MG63 (cell line): Measurements from ENCODE around the gene RBFOX2. TPM values are rescaled to one million over a fixed set of nuclear protein-coding genes. Genes with fewer than 3 reads are reported as not detected.
"Not testable (repeated sequence)": the region's sequence is repeated elsewhere in the genome, so short reads cannot be mapped to it uniquely, and the experiment has no call there.

Experiments
- DNase-seq: peaks from one replicate; pipeline ENCODE4 v3.0.0-alpha.2; 2020
- H3K27me3 ChIP-seq: fragments of 250-450 bp; sonication (Bioruptor Pico); 2 replicates; pipeline ENCODE4 v1.5.1; 2020; ENCODE audit warnings: mild to moderate bottlenecking, moderate library complexity
- H3K36me3 ChIP-seq: fragments of 250-450 bp; sonication (Bioruptor Pico); 2 replicates; pipeline ENCODE4 v1.5.1; 2020; ENCODE audit warnings: mild to moderate bottlenecking, moderate library complexity
- H3K4me3 ChIP-seq: fragments of 250-450 bp; sonication (Bioruptor Pico); 2 replicates; pipeline ENCODE4 v1.5.1; 2020; ENCODE audit warnings: mild to moderate bottlenecking, moderate library complexity
- H3K9me3 ChIP-seq: fragments of 250-450 bp; sonication (Bioruptor Pico); 2 replicates; pipeline ENCODE4 v1.5.1; 2020; ENCODE audit warnings: mild to moderate bottlenecking, moderate library complexity
- total RNA-seq: library from RNA; depleted of rRNA; stranded (reverse); fragments of >200 nt; shearing (Covaris generic); gene quantifications from 2 replicates; pipeline ENCODE4 v1.2.3, GENCODE V29; 2014; ENCODE audit warnings: low replicate concordance

The RBFOX2 gene
- total RNA-seq, 1 experiment from 2014 or later = 65.6 TPM

DNA sequence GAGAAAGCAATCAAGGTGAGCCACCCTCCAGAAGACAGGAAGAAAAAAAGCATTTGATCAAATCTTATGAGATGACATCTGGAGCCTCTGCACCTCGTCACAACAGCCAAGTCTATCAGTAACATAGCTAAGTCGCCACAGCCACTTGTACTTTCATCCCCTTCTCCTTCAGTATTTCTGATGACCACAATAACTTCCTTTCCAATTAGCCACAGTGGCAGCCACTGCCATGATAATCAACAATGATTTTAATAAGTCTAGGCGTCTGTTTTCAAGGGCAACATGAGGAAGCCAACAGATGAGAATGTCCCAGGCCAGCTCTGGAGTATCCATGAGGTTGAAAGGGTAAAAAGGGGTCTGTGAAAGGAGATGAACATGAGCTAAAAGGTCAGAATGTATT is 29.9 kb downstream of the RBFOX2 start:
- Histone ChIP-seq H3K36me3 (peaks cover 4% of the 10 kb centered on the region), H3K4me3 (no peak overlapping the region), H3K9me3 (no peaks in the 10 kb centered on the region), H3K27me3 (no peaks in the 10 kb centered on the region)
- no peak for DNase-seq

- Histone ChIP-seq H3K4me3 (no peak overlapping the region), H3K27me3 (no peaks in the 10 kb centered on the region), H3K9me3 (no peaks in the 10 kb centered on the region), H3K36me3 (peaks cover 17% of the 10 kb centered on the region)
- DNase-seq = peak; percentile 16
Observed at GRCh38 chr22:35997438-35997837, 31.2 kb downstream of the RBFOX2 start.

GRCh38 chr22:35996596-35996995 is 32.0 kb downstream of the RBFOX2 start:
- peaks cover 17% of the 10 kb centered on the region for H3K36me3 ChIP-seq
- H3K4me3 ChIP-seq = no peak overlapping the region
- DNase-seq = no peak
- H3K9me3 ChIP-seq = no peaks in the 10 kb centered on the region
- H3K27me3 ChIP-seq = no peaks in the 10 kb centered on the region

DNA sequence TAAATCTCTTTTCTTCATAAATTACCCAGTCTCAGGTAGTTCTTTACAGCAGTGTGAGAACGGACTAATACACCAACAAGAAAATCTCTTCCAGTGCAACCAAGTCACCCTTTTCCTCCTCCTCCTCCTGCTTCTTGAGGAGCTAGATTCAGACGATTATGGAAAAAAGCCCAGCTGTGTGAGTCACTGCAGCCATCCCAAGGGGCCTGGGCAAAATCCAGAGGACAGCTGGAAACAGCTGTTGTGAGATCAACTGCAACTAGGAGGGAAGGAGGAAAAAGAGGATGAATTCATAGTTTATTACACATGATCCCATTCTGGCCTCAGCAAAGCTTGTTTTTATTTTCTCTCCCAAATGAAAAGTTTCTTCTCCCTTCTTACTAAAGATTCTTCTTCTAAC is 32.9 kb downstream of the RBFOX2 start:
- no peaks in the 10 kb centered on the region for H3K27me3 ChIP-seq
- H3K36me3 ChIP-seq = peaks cover 17% of the 10 kb centered on the region
- H3K9me3 ChIP-seq = no peaks in the 10 kb centered on the region
- peak; percentile 89 for DNase-seq
- no peak overlapping the region for H3K4me3 ChIP-seq

DNA sequence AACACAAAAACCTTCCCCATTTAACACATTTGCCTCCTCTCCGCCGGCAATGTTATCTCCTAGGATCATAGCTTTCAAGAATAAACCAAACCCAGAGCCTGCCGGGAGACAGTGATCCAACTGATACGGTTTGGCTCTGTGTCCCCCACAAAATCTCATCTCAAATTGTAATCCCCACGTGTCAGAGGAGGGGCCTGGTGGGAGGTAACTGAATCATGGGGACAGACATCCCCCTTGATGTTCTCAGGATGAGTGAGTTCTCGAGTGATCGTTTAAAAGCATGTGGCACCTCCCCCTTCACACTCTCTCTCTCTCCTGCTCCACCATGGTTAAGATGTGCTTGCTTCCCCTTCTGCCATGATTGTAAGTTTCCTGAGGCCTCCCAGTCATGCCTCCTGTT is 33.3 kb downstream of the RBFOX2 start:
- Histone ChIP-seq H3K4me3 (0 out of 2 replicates have a peak overlapping the region, but pooled peaks have one; percentile 2), H3K27me3 (no peaks in the 10 kb centered on the region), H3K36me3 (peaks cover 17% of the 10 kb centered on the region), H3K9me3 (no peaks in the 10 kb centered on the region)
- peak; percentile 67 for DNase-seq

GRCh38 chr22:35993727-35994126 is 34.9 kb downstream of the RBFOX2 start:
- not testable (repeated sequence) for DNase-seq, H3K9me3 ChIP-seq
- peaks cover 17% of the 10 kb centered on the region for H3K36me3 ChIP-seq

DNA sequence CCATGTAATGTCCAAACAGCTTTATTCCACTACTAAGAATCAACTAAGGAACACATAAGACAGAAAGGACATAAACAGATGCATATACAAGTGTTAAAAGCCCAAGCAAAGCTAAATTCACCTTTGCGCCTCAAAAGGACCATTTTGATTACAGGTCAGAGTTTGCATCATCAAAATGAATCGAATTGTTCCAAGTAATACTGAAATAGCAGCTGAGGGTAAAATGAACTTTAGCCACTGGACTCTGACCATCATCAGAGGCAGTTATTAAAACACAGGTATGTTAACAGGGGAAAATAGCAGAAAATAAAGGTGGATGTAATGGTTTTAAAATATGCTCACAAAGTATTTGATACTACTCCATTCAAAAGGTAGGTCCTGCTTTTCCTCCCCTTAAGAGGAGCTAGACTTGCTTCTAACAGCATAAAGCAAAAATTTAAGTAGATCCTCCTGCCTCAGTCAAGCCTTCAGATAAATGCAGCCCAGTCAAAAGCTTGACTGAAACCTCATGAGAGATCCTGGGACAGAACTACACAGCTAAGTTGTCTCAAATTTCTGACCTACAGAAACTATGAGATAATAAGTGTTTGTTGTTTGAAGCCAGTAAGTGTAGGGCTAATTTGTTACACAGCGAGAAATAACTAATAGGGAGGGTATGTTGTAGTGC is 35.4 kb downstream of the RBFOX2 start:
- no peak for DNase-seq
- Histone ChIP-seq H3K9me3 (no peaks in the 10 kb centered on the region), H3K36me3 (peaks cover 17% of the 10 kb centered on the region), H3K27me3 (no peaks in the 10 kb centered on the region), H3K4me3 (no peak overlapping the region)

More at GRCh38 chr22:35993727-35994126, 34.9 kb downstream of the RBFOX2 start:
- H3K4me3 ChIP-seq, H3K27me3 ChIP-seq: not testable (repeated sequence)

GRCh38 chr22:35991168-35991567 is 37.5 kb downstream of the RBFOX2 start:
- no peaks in the 10 kb centered on the region for H3K27me3 ChIP-seq
- no peaks in the 10 kb centered on the region for H3K9me3 ChIP-seq
- H3K4me3 ChIP-seq = no peak overlapping the region
- DNase-seq = no peak
- peaks cover 17% of the 10 kb centered on the region for H3K36me3 ChIP-seq

DNA sequence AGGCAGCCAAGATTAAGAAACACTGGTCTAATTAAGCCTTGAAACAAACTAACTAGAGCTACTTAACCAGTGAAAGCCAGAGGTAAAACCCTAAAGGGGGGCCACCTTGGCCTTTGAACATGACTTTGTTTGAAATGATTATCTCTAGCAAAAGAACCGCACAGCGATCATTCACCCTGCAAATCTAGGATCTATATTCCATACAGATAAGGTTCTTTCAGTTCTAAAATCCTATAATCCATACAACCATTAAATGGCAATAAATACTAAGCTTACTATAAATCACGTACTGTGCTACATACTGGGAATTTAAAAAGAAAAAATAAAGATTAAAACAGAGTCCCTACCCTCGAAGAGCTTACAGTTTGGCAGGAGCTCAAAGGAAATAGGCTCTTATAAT is 40.6 kb downstream of the RBFOX2 start:
- no peak overlapping the region for H3K4me3 ChIP-seq
- H3K27me3 ChIP-seq = no peaks in the 10 kb centered on the region
- peaks cover 24% of the 10 kb centered on the region for H3K36me3 ChIP-seq
- no peak for DNase-seq
- H3K9me3 ChIP-seq = no peaks in the 10 kb centered on the region

GRCh38 chr22:35987487-35987886 is 41.1 kb downstream of the RBFOX2 start:
- no peak for DNase-seq
- Histone ChIP-seq H3K27me3 (no peaks in the 10 kb centered on the region), H3K4me3 (no peak overlapping the region)

GRCh38 chr22:35986088-35986487 is 42.5 kb downstream of the RBFOX2 start:
- H3K4me3 ChIP-seq = no peak overlapping the region
- H3K36me3 ChIP-seq = peaks cover 18% of the 10 kb centered on the region
- no peak for DNase-seq
- no peaks in the 10 kb centered on the region for H3K27me3 ChIP-seq
- no peaks in the 10 kb centered on the region for H3K9me3 ChIP-seq

More at GRCh38 chr22:35987487-35987886, 41.1 kb downstream of the RBFOX2 start:
- Histone ChIP-seq H3K36me3 (peaks cover 19% of the 10 kb centered on the region), H3K9me3 (no peaks in the 10 kb centered on the region)

GRCh38 chr22:35985371-35985770 is 43.3 kb downstream of the RBFOX2 start:
- Histone ChIP-seq H3K4me3 (no peak overlapping the region), H3K36me3 (peaks cover 18% of the 10 kb centered on the region), H3K9me3 (no peaks in the 10 kb centered on the region), H3K27me3 (no peaks in the 10 kb centered on the region)
- no peak for DNase-seq

DNA sequence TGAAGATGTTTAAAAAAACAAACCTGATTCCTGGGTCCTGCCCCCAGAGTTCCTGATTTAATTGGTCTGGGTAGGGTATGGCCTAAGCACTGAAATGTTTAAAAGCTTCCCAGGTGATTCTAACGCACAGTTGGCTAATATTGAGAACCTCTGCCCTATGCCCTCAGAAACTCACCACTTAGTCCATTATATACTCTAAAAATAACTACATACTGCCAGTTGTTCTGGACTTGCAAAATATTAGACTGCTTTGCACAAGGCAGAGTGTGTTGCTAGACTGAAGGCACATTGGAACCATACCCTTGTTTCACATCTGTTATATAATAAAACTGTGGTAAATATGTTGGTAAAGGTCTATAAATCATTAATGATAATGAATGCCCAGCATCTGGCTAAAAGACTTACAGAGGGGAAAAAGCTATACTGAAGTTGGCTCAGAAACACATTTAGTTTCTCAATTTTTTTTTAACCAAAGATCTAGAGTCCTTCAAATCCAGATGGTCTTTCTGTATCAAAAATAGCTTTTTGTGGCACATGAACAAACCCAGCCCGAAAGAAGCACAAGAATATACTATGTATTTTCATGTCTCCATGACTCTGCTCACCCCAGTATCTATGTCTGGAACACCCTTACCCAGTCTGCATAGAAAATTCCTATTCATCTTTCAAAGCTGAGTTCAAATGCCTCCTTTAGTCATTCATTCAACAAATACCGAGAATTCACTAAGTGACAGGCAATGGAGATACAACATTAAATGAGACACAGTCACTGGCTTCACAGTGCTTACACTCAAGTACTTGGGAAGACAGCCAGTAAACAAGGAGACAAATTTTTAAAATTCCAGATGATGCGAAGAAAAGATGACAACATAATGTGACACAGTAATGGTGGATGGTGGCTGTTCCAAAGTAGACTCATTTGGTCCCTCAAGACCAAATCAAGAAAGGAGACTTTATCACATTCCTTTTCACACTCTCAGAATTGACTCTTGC is 44.1 kb downstream of the RBFOX2 start:
- Histone ChIP-seq H3K27me3 (no peaks in the 10 kb centered on the region), H3K4me3 (no peak overlapping the region), H3K9me3 (no peaks in the 10 kb centered on the region), H3K36me3 (peaks cover 24% of the 10 kb centered on the region)
- DNase-seq = no peak

- H3K9me3 ChIP-seq = no peaks in the 10 kb centered on the region
- no peak for DNase-seq
- no peaks in the 10 kb centered on the region for H3K27me3 ChIP-seq
- H3K4me3 ChIP-seq = no peak overlapping the region
- peaks cover 22% of the 10 kb centered on the region for H3K36me3 ChIP-seq
Observed at GRCh38 chr22:35981900-35982299, 46.7 kb downstream of the RBFOX2 start.

GRCh38 chr22:35978889-35979288 is 49.7 kb downstream of the RBFOX2 start:
- Histone ChIP-seq H3K4me3 (no peak overlapping the region), H3K9me3 (no peaks in the 10 kb centered on the region), H3K27me3 (no peaks in the 10 kb centered on the region), H3K36me3 (peaks cover 11% of the 10 kb centered on the region)
- DNase-seq = no peak

DNA sequence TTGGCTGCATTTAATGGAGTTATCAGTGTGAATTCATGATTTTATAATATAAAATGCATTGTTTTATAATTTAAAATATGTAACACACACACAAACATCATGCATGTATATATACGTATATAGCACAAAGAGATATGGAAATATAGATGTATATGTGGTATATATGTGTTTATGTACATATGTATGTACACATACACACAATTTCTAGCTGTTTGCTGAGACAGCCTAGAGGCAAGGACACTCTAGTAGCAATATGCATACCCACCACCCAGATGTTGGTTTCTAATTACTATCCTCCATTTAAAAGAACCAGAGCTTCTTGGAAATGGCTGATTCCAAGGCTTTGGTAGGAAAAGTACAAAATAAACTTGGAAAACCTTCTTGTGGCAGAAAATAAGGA is 50.4 kb downstream of the RBFOX2 start:
- DNase-seq = no peak
- no peaks in the 10 kb centered on the region for H3K9me3 ChIP-seq
- peaks cover 6% of the 10 kb centered on the region for H3K36me3 ChIP-seq
- no peak overlapping the region for H3K4me3 ChIP-seq
- H3K27me3 ChIP-seq = no peaks in the 10 kb centered on the region

GRCh38 chr22:35977136-35977535 is 51.5 kb downstream of the RBFOX2 start:
- no peak for DNase-seq
- Histone ChIP-seq H3K36me3 (peaks cover 6% of the 10 kb centered on the region), H3K4me3 (no peak overlapping the region), H3K9me3 (no peaks in the 10 kb centered on the region), H3K27me3 (no peaks in the 10 kb centered on the region)
